ENCODE measurements around the gene FAM241A.

Gene FAM241A

DNA sequence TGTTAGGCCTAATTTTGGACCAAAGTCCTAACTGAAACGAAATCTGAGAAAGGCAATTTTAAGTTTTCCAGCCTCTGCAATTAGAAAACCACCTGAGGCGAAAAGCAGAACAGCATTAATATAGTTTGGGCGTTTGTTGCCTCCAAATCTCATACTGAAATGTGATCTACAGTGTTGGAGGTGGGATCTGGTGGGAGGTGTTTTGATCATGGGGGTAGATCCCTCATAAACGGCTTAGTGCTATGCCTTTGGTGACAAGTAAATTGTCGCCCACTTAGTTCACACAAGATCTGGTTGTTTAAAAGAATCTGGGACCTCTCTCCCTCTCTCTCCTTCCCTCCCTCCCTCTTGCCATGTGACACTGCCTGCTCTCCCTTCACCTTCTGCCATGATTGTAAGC lies 5.7 kb downstream of the FAM241A start:
- no peak for TF ChIP-seq CTCF (IDR thresholded peaks at IDR 0.05)

- no peak for TF ChIP-seq CTCF (IDR thresholded peaks at IDR 0.05)
Observed at GRCh38 chr4:112152521-112152920, 7.3 kb downstream of the FAM241A start.

- TF ChIP-seq CTCF (IDR thresholded peaks at IDR 0.05) = no peak
Observed at GRCh38 chr4:112153211-112153791, 8.0 kb downstream of the FAM241A start.

- TF ChIP-seq CTCF (IDR thresholded peaks at IDR 0.05) = no peak
Observed at GRCh38 chr4:112156112-112156511, 10.9 kb downstream of the FAM241A start.

- TF ChIP-seq CTCF (IDR thresholded peaks at IDR 0.05) = no peak
Observed at GRCh38 chr4:112156553-112156952, 11.3 kb downstream of the FAM241A start.

DNA sequence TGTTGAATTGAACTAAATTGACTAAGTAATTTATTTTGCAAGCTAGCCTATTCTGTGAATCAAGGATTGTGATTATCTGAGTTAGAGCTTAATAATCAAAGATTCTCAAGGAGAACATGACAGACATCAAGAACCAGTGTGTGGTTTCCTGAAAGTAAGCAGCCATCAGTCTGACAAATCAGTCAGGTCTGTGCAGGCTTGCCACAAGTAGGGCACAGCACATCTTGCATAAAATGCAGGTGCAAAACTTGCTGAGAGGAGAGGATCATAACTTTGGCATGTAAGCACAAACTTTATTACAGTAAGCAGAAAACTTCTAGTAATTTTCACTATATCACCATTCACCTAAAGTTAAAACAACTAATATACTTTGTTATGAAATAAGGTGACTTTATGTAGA lies 22.5 kb downstream of the FAM241A start:
- TF ChIP-seq CTCF (IDR thresholded peaks at IDR 0.05) = no peak

- no peak for TF ChIP-seq CTCF (IDR thresholded peaks at IDR 0.05)
Observed at GRCh38 chr4:112168719-112169500, 23.7 kb downstream of the FAM241A start.

Measured in LNCAP (cell line).